GM21619 (cell line): ENCODE results near the gene ZNF552.
"Not testable (repeated sequence)": the region's sequence is repeated elsewhere in the genome, so short reads cannot be mapped to it uniquely, and the experiment has no call there.

Source experiments
- ATAC-seq: cut with Tn5 transposase; IDR thresholded peaks from one replicate; pipeline ENCODE4 v1.9.1; 2021; ENCODE audit not compliant: unreplicated experiment

The ZNF552 gene

DNA sequence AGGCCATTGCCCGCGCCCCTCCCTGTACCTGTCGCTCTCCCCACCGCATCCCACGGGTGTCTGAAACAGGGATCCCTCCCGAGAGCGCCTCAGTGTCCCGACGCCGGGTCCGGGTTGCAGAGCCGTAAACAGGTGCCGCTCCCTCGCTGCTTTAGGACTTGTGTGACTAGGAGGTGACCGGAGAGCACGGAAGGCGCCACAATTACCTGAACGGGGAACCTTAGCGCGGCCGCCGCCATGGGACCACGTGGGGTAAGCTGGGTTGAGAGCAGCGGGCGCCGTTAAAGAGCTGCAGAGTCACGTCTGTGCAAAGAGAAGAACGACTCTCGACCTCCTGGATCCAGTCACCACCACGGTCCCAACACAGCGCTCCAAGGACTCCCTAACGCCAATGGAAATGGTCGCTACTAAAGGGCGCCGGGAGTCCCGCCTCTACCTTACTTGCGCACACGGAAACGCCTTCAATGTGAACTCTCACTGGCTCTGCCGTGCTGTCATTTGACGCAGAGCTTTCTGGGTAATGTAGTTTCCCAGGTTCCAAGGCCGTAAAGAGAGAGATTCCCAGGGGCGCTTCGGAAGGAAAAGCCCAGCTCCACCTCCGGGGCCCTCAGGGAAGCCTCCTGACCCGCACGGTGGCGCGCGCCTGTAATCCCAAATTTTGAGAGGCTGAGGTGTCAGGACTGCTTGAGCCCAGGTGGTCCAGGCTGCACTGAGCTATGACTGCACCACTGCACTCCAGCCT lies at the start of gene ZNF552:
ZNF552 (minus strand) TSS at position 409 of the 742 bp plus-strand sequence; CDS start at position 239, 170 bp downstream.
- peak; percentile 72 for ATAC-seq

DNA sequence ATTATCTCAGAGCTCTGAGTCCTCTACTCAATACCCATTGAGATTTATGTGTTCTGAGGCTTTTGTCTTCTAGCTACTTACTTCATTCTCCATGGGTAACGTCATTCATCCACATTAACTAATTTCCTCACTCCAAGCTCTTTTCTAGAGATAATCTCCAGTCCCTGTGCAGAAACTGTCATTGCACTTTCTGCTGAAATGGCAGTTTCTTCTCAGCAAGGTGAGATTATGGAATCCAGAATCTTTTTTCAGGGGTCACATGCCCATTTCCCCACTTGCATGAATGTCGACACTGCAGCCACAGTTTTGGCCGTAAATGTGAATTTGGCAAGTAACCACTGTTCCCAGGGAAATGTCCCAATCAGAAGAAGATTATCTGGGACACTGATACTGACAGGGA lies 47.6 kb upstream of the ZNF552 start:
- ATAC-seq: not testable (repeated sequence)

DNA sequence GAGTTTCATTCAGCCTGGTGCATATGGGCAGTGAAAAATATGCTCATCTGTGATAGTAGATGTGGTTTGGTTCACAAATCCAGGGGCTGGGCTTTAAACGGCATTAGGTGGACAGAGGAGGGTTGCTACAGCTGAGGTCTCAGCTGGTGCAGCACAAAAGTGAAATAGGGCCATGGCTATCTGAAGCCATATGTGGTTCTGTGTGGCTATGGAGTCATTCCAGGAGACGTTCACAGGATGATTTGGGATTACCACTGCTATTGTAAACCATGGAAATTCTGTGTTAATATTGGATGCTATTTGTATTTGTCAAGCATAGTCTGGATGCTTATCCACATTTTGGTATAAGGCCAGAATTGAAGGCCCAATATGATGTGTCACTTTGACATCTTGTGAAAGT lies 39.4 kb upstream of the ZNF552 start:
- ATAC-seq: not testable (repeated sequence)

DNA sequence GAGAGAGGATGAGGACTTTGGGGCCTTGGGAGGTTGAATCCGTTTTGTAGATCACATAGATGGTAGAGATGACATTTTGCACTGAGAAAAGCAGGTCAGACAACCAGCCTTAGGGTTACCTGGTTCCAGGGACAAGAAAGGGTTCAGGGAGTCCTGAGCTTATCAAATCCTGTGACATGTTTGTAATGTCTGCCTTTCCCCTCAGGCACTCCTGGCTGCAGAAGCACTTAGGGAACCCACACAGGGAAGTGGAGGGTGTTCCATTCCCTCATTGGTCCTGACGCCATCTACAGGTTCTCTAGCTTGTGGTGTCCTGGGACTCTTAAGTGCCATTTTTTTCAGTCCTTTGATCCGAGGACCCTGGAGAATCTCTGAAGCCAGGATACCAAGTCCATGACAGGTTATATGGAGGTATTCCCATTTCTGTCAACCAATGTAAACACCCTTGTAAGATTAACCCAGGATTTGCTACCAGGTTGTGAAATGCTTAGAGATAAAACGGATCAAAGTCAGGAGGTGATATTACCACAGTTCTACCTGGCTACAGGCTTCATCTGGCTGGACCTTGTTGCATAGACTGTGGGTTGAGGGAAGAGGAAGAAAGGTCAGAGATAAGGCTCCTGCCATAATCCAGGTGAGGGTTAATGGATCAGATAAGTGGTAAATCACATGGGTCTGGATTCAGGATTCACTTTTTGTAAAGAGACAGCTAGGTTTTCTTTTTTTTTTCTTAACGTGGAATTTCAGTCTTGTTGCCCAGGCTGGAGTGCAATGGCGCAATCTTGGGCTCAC lies 37.3 kb upstream of the ZNF552 start:
- ATAC-seq: not testable (repeated sequence)

DNA sequence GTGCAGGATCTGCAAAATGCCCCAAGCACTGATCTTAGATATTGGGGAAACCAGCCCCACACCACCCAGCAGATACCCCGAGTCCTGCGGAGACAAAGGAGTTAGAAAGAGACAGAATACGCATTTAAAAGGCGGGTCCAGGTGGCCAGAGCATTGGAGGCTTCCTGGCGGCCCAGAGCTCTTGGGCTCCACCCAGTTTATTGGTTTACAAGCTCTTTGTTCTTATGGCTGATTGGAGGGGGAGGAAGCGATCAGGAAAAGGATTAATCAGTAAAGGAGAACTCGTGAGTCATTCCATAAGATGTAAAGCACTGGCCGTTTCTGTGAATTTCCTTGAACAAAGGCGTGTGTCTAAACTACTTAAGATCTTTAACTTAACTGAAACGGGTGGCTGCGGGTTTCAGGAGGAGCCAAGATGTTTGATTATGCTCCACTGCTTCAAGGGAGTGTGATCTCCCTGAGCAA lies 35.9 kb upstream of the ZNF552 start:
- ATAC-seq: no peak

DNA sequence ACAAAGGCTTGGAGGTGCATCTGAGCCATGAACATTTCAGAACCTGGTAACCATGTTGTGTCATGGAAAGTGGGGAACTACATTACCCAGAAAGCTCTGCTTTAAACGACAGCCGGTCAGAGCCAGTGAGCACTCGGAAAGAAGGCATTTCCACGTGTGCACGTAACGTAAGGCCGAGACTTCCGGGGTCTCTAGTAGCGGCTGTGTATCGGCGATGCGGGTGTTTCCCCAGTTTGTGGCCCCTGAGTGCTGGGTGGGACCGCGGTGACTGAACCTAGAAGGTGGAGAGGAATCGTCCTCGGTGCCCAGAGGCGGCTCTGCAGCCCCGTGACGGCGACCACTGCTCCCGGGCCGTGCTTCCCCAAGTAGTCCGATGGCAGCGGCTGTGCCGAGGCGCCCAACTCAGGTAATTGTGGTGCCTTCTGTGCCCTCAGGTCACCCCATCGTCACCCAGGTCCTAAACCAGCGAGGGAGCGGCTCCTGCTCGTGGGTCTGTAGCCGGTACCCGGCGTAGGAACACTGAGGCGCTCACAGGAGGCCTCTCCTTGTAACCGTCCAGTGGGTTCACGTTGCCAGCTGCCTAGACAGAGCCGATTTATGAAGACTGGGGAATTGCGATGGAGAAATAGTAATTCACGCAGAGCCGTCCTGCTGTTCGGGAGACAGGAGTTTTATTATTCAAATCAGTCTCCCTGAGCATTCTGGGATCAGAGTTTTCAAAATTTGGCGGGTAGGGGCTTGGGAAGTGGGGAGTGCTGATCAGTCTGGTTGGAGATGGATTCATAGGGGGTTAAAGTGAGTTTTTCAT lies 35.2 kb upstream of the ZNF552 start, which contains the start of gene ZNF587:
ZNF587 (plus strand) TSS at position 194 of the 808 bp plus-strand sequence; CDS start at position 374, 180 bp downstream.
- ATAC-seq: peak; percentile 97

DNA sequence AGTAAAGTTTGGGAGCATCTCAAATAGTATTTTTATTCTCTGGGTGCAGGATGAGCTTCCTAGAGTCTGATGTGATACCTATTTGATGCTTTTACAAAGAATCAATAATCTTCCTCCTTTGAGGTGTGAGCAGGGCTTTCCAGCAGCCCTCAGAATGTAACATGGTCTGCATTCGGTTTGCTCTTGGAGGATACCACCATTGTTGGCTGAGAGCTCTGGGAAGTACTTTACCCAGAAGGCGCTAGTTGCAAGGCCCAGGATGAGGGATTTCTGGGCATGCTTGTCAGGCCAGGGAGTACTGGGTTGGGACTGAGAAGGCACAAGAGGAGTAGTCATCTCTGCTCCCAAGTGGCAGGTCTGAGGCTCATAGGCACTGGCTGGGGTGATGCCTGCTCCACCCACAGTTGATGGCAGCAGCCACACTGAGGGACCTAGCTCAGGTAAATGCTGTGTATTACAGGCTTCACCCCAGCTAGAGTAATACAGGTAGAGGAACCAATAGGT lies 34.5 kb upstream of the ZNF552 start:
- ATAC-seq: peak; percentile 19

DNA sequence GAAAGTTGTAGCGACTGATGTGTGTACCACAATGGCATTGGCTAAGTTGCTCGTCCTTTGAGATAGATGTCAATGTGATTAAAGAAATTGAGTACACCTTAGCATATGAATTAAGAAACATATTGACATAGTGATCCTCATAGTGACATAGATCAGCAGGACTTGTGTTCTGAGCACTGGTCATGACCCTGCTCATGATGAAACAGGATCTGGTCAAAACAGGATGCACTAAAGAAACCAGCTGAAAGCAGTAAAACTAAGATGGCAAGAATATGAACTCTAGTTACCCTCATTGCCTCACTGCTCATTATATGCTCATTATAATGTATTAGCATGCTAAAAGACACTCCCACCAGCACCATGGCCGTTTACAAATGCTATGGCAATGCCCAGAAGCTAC lies 32.5 kb upstream of the ZNF552 start:
- not testable (repeated sequence) for ATAC-seq

DNA sequence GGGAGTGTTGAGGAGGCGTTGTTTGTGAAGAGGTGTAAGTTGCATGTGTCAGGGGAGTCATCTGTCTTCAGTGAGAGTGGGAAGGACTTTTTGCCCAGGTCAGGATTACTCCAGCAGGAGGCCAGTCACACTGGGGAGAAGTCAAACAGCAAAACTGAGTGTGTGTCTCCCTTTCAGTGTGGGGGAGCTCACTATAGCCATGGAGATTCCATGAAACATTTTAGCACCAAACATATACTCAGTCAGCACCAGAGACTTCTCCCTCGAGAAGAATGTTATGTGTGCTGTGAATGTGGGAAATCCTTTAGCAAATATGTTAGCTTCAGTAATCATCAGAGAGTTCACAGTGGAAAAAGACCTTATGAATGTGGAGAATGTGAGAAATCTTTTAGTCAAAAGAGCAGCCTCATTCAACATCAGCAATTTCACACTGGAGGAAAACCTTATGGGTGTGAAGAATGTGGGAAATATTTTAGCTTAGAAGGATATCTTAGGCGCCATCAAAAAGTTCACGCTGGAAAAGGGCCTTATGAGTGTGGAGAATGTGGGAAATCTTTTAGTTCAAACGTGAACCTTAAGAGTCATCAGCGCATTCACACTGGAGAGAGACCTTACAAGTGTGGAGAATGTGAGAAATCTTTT lies 26.5 kb upstream of the ZNF552 start:
- ATAC-seq: no peak

DNA sequence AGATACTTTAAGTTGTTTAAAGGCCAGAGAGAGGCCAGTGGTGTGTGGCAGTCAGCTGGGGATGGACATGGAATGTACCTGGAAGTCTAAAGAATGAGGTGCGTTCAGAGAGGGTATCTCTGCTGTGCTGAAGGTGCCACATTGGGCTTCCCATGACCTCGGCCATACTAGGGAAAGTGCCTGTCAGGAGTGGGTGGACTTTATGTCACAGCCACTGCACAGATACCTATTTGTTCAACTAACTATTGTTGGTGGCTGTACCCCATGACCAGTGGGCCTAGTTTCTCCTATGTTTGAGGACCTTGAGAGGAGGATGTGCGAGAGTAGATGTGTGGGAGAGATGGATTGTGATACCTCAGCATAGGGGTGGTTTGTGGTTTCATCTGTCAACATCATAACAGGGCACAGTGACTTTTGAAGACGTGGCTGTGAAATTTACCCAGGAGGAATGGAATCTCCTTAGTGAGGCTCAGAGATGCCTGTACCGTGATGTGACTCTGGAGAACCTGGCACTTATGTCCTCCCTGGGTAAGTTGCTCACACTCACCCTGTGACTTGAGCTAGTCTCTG lies 24.0 kb upstream of the ZNF552 start:
- ATAC-seq: not testable (repeated sequence)

DNA sequence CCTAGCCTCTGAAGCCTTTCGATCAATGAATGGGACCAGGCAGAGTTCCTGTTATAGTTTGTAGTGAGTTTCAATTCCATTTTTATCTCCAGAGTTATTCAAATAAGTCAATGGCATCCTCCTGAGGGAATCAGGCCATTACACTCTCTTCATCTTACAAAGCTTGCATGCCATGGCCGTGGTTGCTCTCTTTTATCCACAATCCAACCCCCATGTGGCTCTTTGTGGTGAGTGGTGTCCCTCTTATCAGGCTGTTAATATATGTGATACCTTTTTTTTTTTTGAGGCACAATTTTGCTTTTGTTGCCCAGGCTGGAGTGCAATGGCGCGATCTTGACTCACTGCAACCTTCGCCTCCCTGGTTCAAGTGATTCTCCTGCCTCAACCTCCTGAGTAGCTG lies 22.3 kb upstream of the ZNF552 start:
- ATAC-seq: not testable (repeated sequence)

DNA sequence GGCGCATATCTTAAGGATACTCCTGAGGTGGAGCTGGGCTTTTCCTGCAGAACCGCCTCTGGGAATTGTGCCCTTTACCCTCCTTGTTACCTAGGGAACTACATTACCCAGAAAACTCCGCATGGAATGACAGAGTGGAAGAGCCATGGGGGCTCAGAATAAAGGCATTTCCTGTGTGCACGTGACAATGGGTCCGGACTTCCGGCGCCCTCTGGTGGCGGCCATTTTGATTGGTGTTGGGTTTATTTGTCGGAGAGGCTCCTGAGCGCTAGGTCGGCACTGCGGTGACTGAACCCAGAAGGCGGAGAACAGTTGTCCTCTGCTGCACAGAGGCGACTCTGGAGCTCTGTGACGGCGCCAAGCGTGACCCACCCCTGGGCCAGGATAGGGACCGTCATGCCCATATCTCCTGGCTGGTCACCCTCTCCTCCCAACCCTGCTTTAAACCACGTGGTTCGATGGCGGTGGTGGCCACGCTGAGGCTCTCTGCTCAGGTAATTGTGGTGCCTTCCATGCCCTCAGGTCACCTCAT lies 15.4 kb upstream of the ZNF552 start, which contains the start of gene ZNF587B:
ZNF587B (plus strand) TSS at position 229 of the 532 bp plus-strand sequence; CDS start at position 459, 230 bp downstream.
- ATAC-seq: no peak

DNA sequence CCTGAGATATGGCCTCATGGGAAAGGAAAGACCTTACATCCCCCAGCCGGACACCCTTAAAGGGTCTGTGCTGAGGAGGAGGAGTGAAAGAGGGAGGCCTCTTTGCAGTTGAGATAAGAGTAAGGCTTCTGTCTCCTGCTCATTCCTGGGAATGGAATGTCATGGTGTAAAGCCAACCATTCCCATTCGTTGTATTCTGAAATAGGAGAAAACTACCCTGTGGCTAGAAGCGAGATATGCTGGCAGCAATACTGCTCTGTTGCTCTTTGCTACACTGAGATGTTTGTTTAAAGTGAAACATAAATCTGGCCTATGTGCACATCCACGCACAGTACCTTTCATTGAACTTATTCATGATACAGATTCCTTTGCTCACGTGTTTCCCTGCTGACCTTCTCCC lies 14.6 kb upstream of the ZNF552 start:
- no peak for ATAC-seq

DNA sequence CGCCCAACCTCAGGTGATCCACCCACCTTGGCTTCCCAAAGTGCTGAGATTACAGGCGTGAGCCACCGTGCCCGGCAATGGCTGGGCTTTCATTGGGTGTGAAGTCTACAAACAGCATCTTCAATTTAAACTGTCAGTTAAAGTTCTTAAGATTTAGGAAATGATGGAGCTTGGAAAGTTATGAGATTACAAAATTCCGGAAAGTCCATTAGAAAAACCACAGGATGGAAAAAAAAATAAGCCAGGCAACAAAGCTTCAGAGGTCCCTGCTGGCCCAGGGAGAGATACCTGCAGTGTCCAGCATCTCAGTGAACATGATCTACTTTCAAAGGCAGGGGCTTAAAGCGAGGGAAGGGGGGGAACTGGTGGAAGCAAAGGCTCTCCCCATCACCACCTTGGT lies 10.8 kb upstream of the ZNF552 start:
- no peak for ATAC-seq

DNA sequence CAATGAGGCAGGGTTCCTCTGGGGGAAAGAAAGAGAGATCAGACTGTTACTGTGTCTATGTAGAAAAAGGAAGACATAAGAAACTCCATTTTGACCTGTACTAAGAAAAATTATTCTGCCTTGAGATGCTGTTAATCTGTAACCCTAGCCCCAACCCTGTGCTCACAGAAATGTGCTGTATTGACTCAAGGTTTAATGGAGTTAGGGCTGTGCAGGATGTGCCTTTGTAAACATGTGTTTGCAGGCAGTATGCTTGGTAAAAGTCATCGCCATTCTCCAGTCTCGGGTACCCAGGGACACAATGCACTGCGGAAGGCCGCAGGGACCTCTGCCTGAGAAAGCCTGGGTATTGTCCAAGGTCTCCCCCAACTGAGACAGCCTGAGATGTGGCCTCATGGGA lies 8.9 kb upstream of the ZNF552 start:
- not testable (repeated sequence) for ATAC-seq

DNA sequence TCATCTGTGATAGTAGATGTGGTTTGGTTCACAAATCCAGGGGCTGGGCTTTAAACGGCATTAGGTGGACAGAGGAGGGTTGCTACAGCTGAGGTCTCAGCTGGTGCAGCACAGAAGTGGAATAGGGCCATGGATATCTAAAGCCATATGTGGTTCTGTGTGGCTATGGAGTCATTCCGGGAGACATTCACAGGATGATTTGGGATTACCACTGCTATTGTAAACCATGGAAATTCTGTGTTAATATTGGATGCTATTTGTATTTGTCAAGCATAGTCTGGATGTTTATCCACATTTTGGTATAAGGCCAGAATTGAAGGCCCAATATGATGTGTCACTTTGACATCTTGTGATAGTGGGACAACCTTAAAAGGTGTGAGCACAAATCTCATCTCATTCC lies 8.4 kb upstream of the ZNF552 start:
- not testable (repeated sequence) for ATAC-seq

DNA sequence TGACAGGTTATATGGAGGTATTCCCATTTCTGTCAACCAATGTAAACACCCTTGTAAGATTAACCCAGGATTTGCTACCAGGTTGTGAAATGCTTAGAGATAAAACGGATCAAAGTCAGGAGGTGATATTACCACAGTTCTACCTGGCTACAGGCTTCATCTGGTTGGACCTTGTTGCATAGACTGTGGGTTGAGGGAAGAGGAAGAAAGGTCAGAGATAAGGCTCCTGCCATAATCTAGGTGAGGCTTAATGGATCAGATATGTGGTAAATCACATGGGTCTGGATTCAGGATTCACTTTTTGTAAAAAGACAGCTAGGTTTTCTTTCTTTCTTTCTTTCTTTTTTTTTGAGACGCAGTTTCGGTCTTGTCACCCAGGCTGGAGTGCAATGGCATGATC lies 6.8 kb upstream of the ZNF552 start:
- not testable (repeated sequence) for ATAC-seq

DNA sequence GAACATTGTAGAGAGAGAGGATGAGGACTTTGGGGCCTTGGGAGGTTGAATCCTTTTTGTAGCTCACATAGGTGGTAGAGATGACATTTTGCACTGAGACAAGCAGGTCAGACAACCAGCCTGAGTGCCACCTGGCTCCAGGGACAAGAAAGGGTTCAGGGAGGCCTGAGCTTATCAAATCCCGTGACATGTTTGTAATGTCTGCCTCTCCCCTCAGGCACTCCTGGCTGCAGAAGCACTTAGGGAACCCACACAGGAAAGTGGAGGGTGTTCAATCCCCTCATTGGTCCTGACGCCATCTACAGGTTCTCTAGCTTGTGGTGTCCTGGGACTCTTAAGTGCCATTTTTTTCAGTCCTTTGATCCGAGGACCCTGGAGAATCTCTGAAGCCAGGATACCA lies 6.4 kb upstream of the ZNF552 start:
- not testable (repeated sequence) for ATAC-seq

DNA sequence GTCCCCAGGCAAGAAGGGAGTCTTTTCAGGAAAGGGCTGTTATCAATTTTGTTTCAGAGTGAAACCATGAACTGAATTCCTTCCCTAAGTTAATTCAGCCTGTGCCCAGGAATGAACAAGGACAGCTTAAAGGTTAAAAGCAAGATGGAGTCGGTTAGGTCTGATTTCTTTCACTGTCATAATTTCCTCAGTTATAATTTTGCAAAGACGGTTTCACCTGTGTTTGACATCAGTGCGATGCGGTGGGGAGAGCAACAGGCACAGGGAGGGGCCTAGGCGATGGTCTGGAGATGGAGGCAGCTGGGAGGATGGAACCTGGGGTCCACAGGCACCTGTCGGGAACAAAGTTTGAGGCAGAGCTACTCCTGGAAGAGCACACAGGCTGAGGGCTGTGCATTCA lies 5.9 kb upstream of the ZNF552 start:
- no peak for ATAC-seq
